ENCODE data around the gene MND1.

Gene MND1

GRCh38 chr4:153399358-153399757, 54.9 kb downstream of the MND1 start:
- Histone ChIP-seq H3K9me3 (ENCODE audit: insufficient read depth, low read length) (peaks cover 12% of the 10 kb centered on the region; the same call in 1 of the 2 replicates), H3K4me3 (ENCODE audit: insufficient read length, low read depth) (no peak overlapping the region), H3K4me1 (ENCODE audit: insufficient read depth, insufficient read length) (no peaks in the 10 kb centered on the region), H3K9ac (ENCODE audit: insufficient read length, low read depth) (no peak overlapping the region), H3K27me3 (ENCODE audit: insufficient read depth, insufficient read length) (no peaks in the 10 kb centered on the region), H3K36me3 (ENCODE audit: insufficient read depth, insufficient read length, low read length) (peaks cover 22% of the 10 kb centered on the region)
- TF ChIP-seq SUZ12 (IDR thresholded peaks at IDR 0.05; ENCODE audit: extremely low read depth, insufficient read depth, insufficient read length) (no peak), YY1 (IDR thresholded peaks at IDR 0.05; ENCODE audit: insufficient read depth, insufficient read length) (no peak), ZNF274 (IDR thresholded peaks at IDR 0.05; ENCODE audit: low read depth, low read length) (no peak)
- no peak for DNase-seq (ENCODE audit: low read depth, low spot score)

GRCh38 chr4:153401501-153401900, 57.0 kb downstream of the MND1 start:
- Histone ChIP-seq H3K27me3 (ENCODE audit: insufficient read depth, insufficient read length) (no peaks in the 10 kb centered on the region), H3K9me3 (ENCODE audit: insufficient read depth, low read length) (peaks cover 12% of the 10 kb centered on the region; the same call in 1 of the 2 replicates), H3K9ac (ENCODE audit: insufficient read length, low read depth) (no peak overlapping the region), H3K4me3 (ENCODE audit: insufficient read length, low read depth) (no peak overlapping the region), H3K4me1 (ENCODE audit: insufficient read depth, insufficient read length) (no peaks in the 10 kb centered on the region), H3K36me3 (ENCODE audit: insufficient read depth, insufficient read length, low read length) (peaks cover 22% of the 10 kb centered on the region)
- no peak for TF ChIP-seq YY1 (IDR thresholded peaks at IDR 0.05; ENCODE audit: insufficient read depth, insufficient read length)
- TF ChIP-seq SUZ12 (IDR thresholded peaks at IDR 0.05; ENCODE audit: extremely low read depth, insufficient read depth, insufficient read length), result no peak
- no peak for DNase-seq (ENCODE audit: low read depth, low spot score)

DNA sequence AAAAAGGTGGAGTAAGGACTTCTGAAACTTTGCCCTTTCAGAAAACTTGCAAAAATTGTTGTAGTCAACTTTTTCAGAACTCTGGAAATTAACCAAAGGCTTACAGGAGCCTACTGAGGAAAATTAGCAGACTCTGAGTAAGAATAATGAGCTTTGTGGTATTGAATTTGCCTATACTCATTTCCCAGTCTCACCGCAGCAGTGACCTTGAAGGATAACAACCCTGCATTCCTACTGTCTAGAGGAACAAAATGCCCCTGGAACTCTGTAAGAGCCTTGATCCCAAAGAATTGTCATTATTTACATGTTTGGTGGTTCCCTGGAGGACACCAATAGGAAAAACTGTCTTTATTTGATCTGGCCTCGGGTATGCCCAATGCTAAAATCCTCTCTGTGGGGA, 57.9 kb downstream of the MND1 start:
- TF ChIP-seq YY1 (IDR thresholded peaks at IDR 0.05; ENCODE audit: insufficient read depth, insufficient read length) (no peak), ZNF274 (IDR thresholded peaks at IDR 0.05; ENCODE audit: low read depth, low read length) (no peak), SUZ12 (IDR thresholded peaks at IDR 0.05; ENCODE audit: extremely low read depth, insufficient read depth, insufficient read length) (no peak)
- no peaks in the 10 kb centered on the region for H3K4me1 ChIP-seq (ENCODE audit: insufficient read depth, insufficient read length)
- no peak overlapping the region for H3K4me3 ChIP-seq (ENCODE audit: insufficient read length, low read depth)
- H3K36me3 ChIP-seq (ENCODE audit: insufficient read depth, insufficient read length, low read length), result peaks cover 16% of the 10 kb centered on the region
- peaks cover 12% of the 10 kb centered on the region; the same call in 1 of the 2 replicates for H3K9me3 ChIP-seq (ENCODE audit: insufficient read depth, low read length)
- no peak for DNase-seq (ENCODE audit: low read depth, low spot score)
- H3K27me3 ChIP-seq (ENCODE audit: insufficient read depth, insufficient read length), result no peaks in the 10 kb centered on the region
- no peak overlapping the region for H3K9ac ChIP-seq (ENCODE audit: insufficient read length, low read depth)

DNA sequence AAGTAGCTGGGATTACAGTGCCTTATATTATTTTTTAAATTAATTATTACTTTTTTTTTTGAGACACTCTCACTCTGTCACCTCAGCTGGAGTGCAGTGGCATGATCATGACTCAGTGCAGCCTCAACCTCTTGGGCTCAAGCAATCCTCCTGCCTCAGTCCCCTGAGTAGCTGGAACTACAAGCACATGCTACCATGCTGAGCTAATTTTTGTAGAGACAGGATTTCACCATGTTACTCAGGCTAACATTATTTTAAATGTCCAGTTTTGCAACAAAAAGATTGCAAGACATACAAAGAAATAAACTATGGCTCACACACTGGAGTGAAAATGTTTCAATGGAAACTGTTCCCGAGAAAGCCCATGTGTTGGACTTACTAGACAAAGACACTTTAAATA, 59.2 kb downstream of the MND1 start:
- Histone ChIP-seq H3K36me3 (ENCODE audit: insufficient read depth, insufficient read length, low read length) (peaks cover 14% of the 10 kb centered on the region), H3K27me3 (ENCODE audit: insufficient read depth, insufficient read length) (no peaks in the 10 kb centered on the region), H3K9me3 (ENCODE audit: insufficient read depth, low read length) (peaks cover 12% of the 10 kb centered on the region; the same call in 1 of the 2 replicates), H3K4me1 (ENCODE audit: insufficient read depth, insufficient read length) (no peaks in the 10 kb centered on the region), H3K9ac (ENCODE audit: insufficient read length, low read depth) (no peak overlapping the region), H3K4me3 (ENCODE audit: insufficient read length, low read depth) (no peak overlapping the region)
- no peak for TF ChIP-seq ZNF274 (IDR thresholded peaks at IDR 0.05; ENCODE audit: low read depth, low read length)
- no peak for TF ChIP-seq SUZ12 (IDR thresholded peaks at IDR 0.05; ENCODE audit: extremely low read depth, insufficient read depth, insufficient read length)
- no peak for TF ChIP-seq YY1 (IDR thresholded peaks at IDR 0.05; ENCODE audit: insufficient read depth, insufficient read length)
- no peak for DNase-seq (ENCODE audit: low read depth, low spot score)

- peaks cover 2% of the 10 kb centered on the region for H3K36me3 ChIP-seq (ENCODE audit: insufficient read depth, insufficient read length, low read length)
- TF ChIP-seq ZNF274 (IDR thresholded peaks at IDR 0.05; ENCODE audit: low read depth, low read length), result no peak
- no peak for TF ChIP-seq SUZ12 (IDR thresholded peaks at IDR 0.05; ENCODE audit: extremely low read depth, insufficient read depth, insufficient read length)
- no peak for TF ChIP-seq YY1 (IDR thresholded peaks at IDR 0.05; ENCODE audit: insufficient read depth, insufficient read length)
- H3K9ac ChIP-seq (ENCODE audit: insufficient read length, low read depth), result no peak overlapping the region
- H3K4me3 ChIP-seq (ENCODE audit: insufficient read length, low read depth), result no peak overlapping the region
- H3K27me3 ChIP-seq (ENCODE audit: insufficient read depth, insufficient read length), result no peaks in the 10 kb centered on the region
- H3K9me3 ChIP-seq (ENCODE audit: insufficient read depth, low read length), result peaks cover 4% of the 10 kb centered on the region; the same call in 1 of the 2 replicates
- no peaks in the 10 kb centered on the region for H3K4me1 ChIP-seq (ENCODE audit: insufficient read depth, insufficient read length)
- DNase-seq (ENCODE audit: low read depth, low spot score), result no peak
Measured at GRCh38 chr4:153407906-153408305, 63.4 kb downstream of the MND1 start.

DNA sequence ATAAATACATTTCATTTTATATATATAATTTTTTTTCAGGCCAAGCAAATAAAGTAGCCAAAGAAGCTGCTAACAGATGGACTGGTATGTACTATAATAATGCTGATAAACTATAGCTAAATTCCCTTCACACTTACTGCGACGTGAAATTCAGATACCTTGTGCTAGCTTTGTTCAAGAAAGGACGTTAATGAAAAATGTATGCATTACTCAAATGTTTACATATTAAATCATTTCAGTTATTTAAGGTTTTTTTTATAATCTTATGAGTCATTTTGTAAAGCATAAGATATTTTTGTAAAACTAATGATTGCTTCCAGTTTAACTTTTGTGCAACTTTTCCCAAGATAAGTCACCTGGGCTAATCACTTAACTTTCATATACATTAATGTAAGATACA, 64.4 kb downstream of the MND1 start:
- no peaks in the 10 kb centered on the region for H3K36me3 ChIP-seq (ENCODE audit: insufficient read depth, insufficient read length, low read length)
- H3K9ac ChIP-seq (ENCODE audit: insufficient read length, low read depth), result no peak overlapping the region
- no peak for DNase-seq (ENCODE audit: low read depth, low spot score)
- no peaks in the 10 kb centered on the region for H3K27me3 ChIP-seq (ENCODE audit: insufficient read depth, insufficient read length)
- H3K4me3 ChIP-seq (ENCODE audit: insufficient read length, low read depth), result no peak overlapping the region
- no peak for TF ChIP-seq SUZ12 (IDR thresholded peaks at IDR 0.05; ENCODE audit: extremely low read depth, insufficient read depth, insufficient read length)
- TF ChIP-seq YY1 (IDR thresholded peaks at IDR 0.05; ENCODE audit: insufficient read depth, insufficient read length), result no peak
- TF ChIP-seq ZNF274 (IDR thresholded peaks at IDR 0.05; ENCODE audit: low read depth, low read length), result no peak
- no peaks in the 10 kb centered on the region for H3K4me1 ChIP-seq (ENCODE audit: insufficient read depth, insufficient read length)
- no peaks in the 10 kb centered on the region for H3K9me3 ChIP-seq (ENCODE audit: insufficient read depth, low read length)

GRCh38 chr4:153409412-153409811, 64.9 kb downstream of the MND1 start:
- H3K9ac ChIP-seq (ENCODE audit: insufficient read length, low read depth), result no peak overlapping the region
- no peak for DNase-seq (ENCODE audit: low read depth, low spot score)
- H3K36me3 ChIP-seq (ENCODE audit: insufficient read depth, insufficient read length, low read length), result no peaks in the 10 kb centered on the region

More at GRCh38 chr4:153409412-153409811, 64.9 kb downstream of the MND1 start:
- H3K4me1 ChIP-seq (ENCODE audit: insufficient read depth, insufficient read length), result no peaks in the 10 kb centered on the region
- TF ChIP-seq YY1 (IDR thresholded peaks at IDR 0.05; ENCODE audit: insufficient read depth, insufficient read length), result no peak
- TF ChIP-seq SUZ12 (IDR thresholded peaks at IDR 0.05; ENCODE audit: extremely low read depth, insufficient read depth, insufficient read length), result no peak
- no peak for TF ChIP-seq ZNF274 (IDR thresholded peaks at IDR 0.05; ENCODE audit: low read depth, low read length)
- H3K27me3 ChIP-seq (ENCODE audit: insufficient read depth, insufficient read length), result no peaks in the 10 kb centered on the region
- H3K9me3 ChIP-seq (ENCODE audit: insufficient read depth, low read length), result no peaks in the 10 kb centered on the region
- no peak overlapping the region for H3K4me3 ChIP-seq (ENCODE audit: insufficient read length, low read depth)

Data from NT2/D1 (cell line).